ENCODE data around the gene CAMK1D. TPM values are rescaled to one million over a fixed set of nuclear protein-coding genes. Genes with fewer than 3 reads are reported as not detected.

CAMK1D gene
- total RNA-seq, 6 experiments from 2014 or later = 5.3 to 10.8 (median 9.5) TPM

DNA sequence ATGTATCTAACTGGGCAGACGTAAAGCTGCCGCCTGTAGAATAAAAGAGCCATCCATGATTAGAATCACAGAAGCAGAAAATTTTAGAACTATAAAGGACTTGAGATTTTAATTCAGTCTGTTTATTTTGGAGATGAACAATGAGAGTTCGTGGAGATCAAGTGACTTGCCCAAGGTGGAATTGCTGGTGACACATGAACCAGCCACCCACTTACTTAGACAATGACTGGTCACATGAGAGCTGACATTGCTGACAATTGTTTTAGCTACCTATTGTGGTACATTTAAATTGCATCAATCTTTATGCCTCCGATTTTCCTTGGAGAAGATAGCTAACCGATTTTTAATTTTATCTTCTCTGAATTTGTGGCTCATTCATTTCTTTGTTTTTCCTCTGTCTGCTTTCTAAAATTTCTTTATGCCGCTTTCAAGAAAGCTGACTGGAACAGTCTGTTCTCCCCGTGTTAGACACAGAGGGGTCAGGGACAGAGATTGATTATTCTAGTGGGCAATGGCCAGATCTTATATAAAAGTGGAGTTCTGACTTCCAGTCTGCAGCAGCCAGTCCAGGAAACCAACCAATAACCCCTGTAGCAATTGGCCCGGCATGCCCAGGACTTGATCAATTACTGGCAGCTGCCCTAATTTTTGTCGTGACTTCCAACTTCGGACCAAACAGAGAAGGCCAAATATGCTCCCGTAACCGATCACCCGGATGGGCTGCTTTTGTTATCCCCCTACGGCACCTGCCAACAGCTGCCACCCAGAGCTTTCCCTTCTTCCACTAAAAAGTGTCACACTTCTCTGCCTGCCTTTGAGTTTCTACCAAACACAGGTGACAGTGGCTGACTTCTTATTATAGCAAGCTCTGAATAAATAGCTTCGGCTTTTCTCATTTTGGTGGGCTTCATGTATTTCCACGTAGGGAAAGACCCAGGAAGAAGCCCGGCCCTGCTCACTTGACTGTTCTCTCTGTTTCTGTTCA lies 241.6 kb downstream of the CAMK1D start:
- TF ChIP-seq, protein P1, sequence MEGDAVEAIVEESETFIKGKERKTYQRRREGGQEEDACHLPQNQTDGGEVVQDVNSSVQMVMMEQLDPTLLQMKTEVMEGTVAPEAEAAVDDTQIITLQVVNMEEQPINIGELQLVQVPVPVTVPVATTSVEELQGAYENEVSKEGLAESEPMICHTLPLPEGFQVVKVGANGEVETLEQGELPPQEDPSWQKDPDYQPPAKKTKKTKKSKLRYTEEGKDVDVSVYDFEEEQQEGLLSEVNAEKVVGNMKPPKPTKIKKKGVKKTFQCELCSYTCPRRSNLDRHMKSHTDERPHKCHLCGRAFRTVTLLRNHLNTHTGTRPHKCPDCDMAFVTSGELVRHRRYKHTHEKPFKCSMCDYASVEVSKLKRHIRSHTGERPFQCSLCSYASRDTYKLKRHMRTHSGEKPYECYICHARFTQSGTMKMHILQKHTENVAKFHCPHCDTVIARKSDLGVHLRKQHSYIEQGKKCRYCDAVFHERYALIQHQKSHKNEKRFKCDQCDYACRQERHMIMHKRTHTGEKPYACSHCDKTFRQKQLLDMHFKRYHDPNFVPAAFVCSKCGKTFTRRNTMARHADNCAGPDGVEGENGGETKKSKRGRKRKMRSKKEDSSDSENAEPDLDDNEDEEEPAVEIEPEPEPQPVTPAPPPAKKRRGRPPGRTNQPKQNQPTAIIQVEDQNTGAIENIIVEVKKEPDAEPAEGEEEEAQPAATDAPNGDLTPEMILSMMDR (IDR thresholded peaks at IDR 0.05) = no peak
- TF ChIP-seq POLR2A (IDR thresholded peaks at IDR 0.05) = no peak
- 49% methylated on average over 14 of the region's 17 CpGs for WGBS (ENCODE audit: insufficient coverage, low coverage, low lambda C conversion rate, missing lambda C conversion rate)
- H3K27ac ChIP-seq = peak overlapping the region in 2 of 3 donors; percentile 42 to 46
- intact Hi-C loops (cut with DNase I) = no loop called here
- peak in 2 of 3 donors; percentile 30 to 70 for DNase-seq
- peak; percentile 67 to 86 (median 74) for ATAC-seq
- no peaks in the 10 kb centered on the region for H3K27me3 ChIP-seq
- no peak overlapping the region for H3K4me3 ChIP-seq
- H3K36me3 ChIP-seq = no peaks in the 10 kb centered on the region
- H3K4me1 ChIP-seq = peaks cover 0 to 18% (median 0%) of the 10 kb centered on the region in 4 donors
- H3K9me3 ChIP-seq = no peaks in the 10 kb centered on the region

DNA sequence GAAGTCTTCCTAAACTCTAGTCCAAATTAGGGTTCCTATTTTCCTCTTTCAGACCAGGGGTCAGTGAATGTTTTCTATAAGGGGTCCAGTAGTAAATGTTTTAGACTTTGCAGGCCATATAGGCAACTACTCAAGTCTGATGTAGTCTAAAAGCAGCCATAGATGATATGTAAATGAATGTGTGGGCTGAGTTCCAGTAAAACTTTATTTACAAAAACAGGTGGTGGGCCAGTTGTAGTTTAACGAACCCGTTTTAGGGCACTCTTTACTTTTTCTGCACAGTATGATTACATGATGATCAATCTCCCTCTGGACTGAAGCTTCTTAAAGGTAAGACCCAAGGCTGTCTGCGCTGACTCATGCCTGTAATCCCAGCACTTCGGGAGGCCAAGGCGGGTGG lies 243.6 kb downstream of the CAMK1D start:
- no peak for DNase-seq
- Histone ChIP-seq H3K4me1 (peaks cover 0 to 18% (median 0%) of the 10 kb centered on the region in 4 donors), H3K27me3 (no peaks in the 10 kb centered on the region), H3K27ac (peak overlapping the region in 1 of 3 donors; percentile 5), H3K9me3 (no peaks in the 10 kb centered on the region), H3K36me3 (no peaks in the 10 kb centered on the region), H3K4me3 (no peak overlapping the region)
- intact Hi-C loops (cut with DNase I) = no loop called here
- ATAC-seq = no peak
- WGBS (ENCODE audit: insufficient coverage, low coverage, low lambda C conversion rate, missing lambda C conversion rate) = 82% methylated on average over 5 of the region's 5 CpGs
- no peak for TF ChIP-seq POLR2A (IDR thresholded peaks at IDR 0.05)
- TF ChIP-seq, protein P1 (IDR thresholded peaks at IDR 0.05) = no peak

DNA sequence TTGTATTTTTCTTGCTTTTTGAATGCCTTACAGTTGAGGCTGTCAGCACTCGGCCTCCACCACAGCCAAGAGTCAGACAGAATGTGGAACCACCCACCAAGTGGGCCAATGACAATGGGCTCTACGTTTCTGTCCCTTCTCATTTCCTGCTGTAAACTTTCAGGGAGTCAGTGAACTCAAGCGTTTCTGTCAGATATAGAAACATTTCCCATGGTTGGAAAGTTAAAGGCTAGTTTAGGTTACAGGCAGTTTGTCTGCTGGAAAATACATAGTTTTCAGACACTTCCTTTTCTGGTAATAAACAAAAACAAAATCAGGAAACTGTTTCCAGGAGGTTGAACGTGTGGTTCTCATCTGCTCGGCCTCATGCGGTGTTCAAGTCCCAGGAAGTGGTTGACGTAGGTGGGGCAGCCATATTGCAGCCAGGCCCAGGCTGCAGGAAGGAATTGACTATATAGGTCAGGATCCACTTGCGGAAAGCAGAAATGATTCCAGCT lies 245.1 kb downstream of the CAMK1D start:
- intact Hi-C loops (cut with DNase I) = no loop called here
- Histone ChIP-seq H3K9me3 (no peaks in the 10 kb centered on the region), H3K4me3 (no peak overlapping the region), H3K4me1 (peaks cover 0 to 18% (median 0%) of the 10 kb centered on the region in 4 donors), H3K27ac (peak overlapping the region; percentile 26 to 44 (median 33)), H3K27me3 (no peaks in the 10 kb centered on the region), H3K36me3 (no peaks in the 10 kb centered on the region)
- no peak for DNase-seq
- ATAC-seq = peak; percentile 23 to 50 (median 47)
- TF ChIP-seq, protein P1 (IDR thresholded peaks at IDR 0.05) = no peak
- TF ChIP-seq POLR2A (IDR thresholded peaks at IDR 0.05) = no peak
- WGBS (ENCODE audit: insufficient coverage, low coverage, low lambda C conversion rate, missing lambda C conversion rate) = 60% methylated on average over 7 of the region's 8 CpGs

DNA sequence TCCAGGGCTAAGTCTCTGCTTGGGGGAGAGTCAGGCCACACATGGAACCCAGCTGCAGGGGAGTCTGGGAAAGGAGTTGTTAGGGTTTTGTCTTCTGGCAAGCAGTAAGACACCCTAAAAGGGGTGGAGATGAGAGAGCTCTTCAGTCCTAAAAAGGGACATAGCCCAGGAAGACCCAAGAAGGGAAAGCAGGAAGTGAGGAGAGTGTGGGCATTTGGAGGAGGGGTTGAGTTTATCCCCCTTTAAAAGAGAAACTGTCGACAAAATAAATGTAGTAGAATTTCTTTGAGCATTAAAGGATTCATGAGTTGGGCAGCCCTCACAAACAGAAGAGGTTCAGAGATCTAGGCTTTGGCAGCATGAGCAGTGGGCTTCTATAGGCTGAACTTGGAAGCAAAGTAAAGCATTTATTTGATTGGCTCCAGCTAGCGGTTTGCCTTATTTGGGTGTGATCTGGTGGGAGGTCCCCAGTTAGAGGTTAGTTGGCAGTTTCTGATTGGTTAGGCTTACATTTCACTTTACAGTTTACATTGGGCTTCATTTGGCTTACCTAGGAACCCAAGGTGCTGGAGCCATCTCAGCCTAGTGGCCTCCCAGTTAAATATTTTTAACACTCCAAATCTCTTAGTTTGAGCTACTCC lies 246.7 kb downstream of the CAMK1D start:
- no peaks in the 10 kb centered on the region for H3K36me3 ChIP-seq
- no peaks in the 10 kb centered on the region for H3K9me3 ChIP-seq
- DNase-seq (no peak), ATAC-seq (no peak)
- H3K27ac ChIP-seq = no peak overlapping the region
- TF ChIP-seq POLR2A (IDR thresholded peaks at IDR 0.05) = no peak
- TF ChIP-seq, protein P1 (IDR thresholded peaks at IDR 0.05) = no peak
- H3K27me3 ChIP-seq = no peaks in the 10 kb centered on the region
- intact Hi-C loops (cut with DNase I) = no loop called here
- H3K4me3 ChIP-seq = no peak overlapping the region
- H3K4me1 ChIP-seq = peaks cover 0 to 5% (median 0%) of the 10 kb centered on the region in 4 donors
- WGBS (ENCODE audit: insufficient coverage, low coverage, low lambda C conversion rate, missing lambda C conversion rate) = no CpG with 5 or more reads among the region's 2 CpGs

Data from right lobe of liver (tissue), 6 donors.